ENCODE data around the gene SYNE4. TPM values are rescaled to one million over a fixed set of nuclear protein-coding genes. Genes with fewer than 3 reads are reported as not detected.

SYNE4 gene
- total RNA-seq, 4 donors from 2014 or later, result 0.42 to 3.0 (median 1.8) TPM

GRCh38 chr19:36013280-36014011, 4.8 kb upstream of the SYNE4 start:
- Histone ChIP-seq H3K4me1 (peaks cover 31% of the 10 kb centered on the region), H3K36me3 (peaks cover 9% of the 10 kb centered on the region), H3K27me3 (no peaks in the 10 kb centered on the region), H3K4me3 (peak overlapping the region; percentile 64), H3K9me3 (no peaks in the 10 kb centered on the region), H3K27ac (peak overlapping the region; percentile 72)
- 30% methylated on average over 15 of the region's 15 CpGs for WGBS
- TF ChIP-seq POLR2A (IDR thresholded peaks at IDR 0.05) (no peak), EP300 (IDR thresholded peaks at IDR 0.05) (no peak), POLR2AphosphoS5 (IDR thresholded peaks at IDR 0.05) (no peak)
- TF ChIP-seq, protein P1, sequence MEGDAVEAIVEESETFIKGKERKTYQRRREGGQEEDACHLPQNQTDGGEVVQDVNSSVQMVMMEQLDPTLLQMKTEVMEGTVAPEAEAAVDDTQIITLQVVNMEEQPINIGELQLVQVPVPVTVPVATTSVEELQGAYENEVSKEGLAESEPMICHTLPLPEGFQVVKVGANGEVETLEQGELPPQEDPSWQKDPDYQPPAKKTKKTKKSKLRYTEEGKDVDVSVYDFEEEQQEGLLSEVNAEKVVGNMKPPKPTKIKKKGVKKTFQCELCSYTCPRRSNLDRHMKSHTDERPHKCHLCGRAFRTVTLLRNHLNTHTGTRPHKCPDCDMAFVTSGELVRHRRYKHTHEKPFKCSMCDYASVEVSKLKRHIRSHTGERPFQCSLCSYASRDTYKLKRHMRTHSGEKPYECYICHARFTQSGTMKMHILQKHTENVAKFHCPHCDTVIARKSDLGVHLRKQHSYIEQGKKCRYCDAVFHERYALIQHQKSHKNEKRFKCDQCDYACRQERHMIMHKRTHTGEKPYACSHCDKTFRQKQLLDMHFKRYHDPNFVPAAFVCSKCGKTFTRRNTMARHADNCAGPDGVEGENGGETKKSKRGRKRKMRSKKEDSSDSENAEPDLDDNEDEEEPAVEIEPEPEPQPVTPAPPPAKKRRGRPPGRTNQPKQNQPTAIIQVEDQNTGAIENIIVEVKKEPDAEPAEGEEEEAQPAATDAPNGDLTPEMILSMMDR (IDR thresholded peaks at IDR 0.05), result no peak
- no peak for DNase-seq (ENCODE audit: low spot score in 2 of 2)

GRCh38 chr19:36010402-36010801, 1.8 kb upstream of the SYNE4 start:
- H3K4me1 ChIP-seq, result peaks cover 33% of the 10 kb centered on the region
- H3K36me3 ChIP-seq, result no peaks in the 10 kb centered on the region
- H3K27me3 ChIP-seq, result no peaks in the 10 kb centered on the region
- TF ChIP-seq POLR2AphosphoS5 (IDR thresholded peaks at IDR 0.05) (no peak), POLR2A (IDR thresholded peaks at IDR 0.05) (no peak), EP300 (IDR thresholded peaks at IDR 0.05) (no peak)
- TF ChIP-seq, protein P1 (IDR thresholded peaks at IDR 0.05), result no peak
- H3K4me3 ChIP-seq, result no peak overlapping the region
- WGBS, result 85% methylated on average over 11 of the region's 11 CpGs
- H3K9me3 ChIP-seq, result no peaks in the 10 kb centered on the region
- no peak for DNase-seq (ENCODE audit: low spot score in 2 of 2)
- H3K27ac ChIP-seq, result no peak overlapping the region

GRCh38 chr19:36009633-36010379, 1.2 kb upstream of the SYNE4 start:
- no peak for DNase-seq (ENCODE audit: low spot score in 2 of 2)
- 50% methylated on average over 15 of the region's 15 CpGs for WGBS
- H3K27ac ChIP-seq, result no peak overlapping the region
- no peaks in the 10 kb centered on the region for H3K36me3 ChIP-seq
- no peaks in the 10 kb centered on the region for H3K9me3 ChIP-seq
- H3K4me3 ChIP-seq, result peak overlapping the region; percentile 56
- no peak for TF ChIP-seq EP300 (IDR thresholded peaks at IDR 0.05)
- no peak for TF ChIP-seq POLR2AphosphoS5 (IDR thresholded peaks at IDR 0.05)
- no peak for TF ChIP-seq POLR2A (IDR thresholded peaks at IDR 0.05)
- TF ChIP-seq, protein P1 (IDR thresholded peaks at IDR 0.05), result no peak
- H3K4me1 ChIP-seq, result peaks cover 30% of the 10 kb centered on the region
- no peaks in the 10 kb centered on the region for H3K27me3 ChIP-seq

- DNase-seq (ENCODE audit: low spot score in 2 of 2), result peak in 1 of 2 donors; percentile 78
- 1% methylated on average over 31 of the region's 50 CpGs for WGBS
- Histone ChIP-seq H3K27ac (peak overlapping the region; percentile 45), H3K27me3 (no peaks in the 10 kb centered on the region), H3K9me3 (no peaks in the 10 kb centered on the region), H3K4me1 (peaks cover 25% of the 10 kb centered on the region), H3K36me3 (no peaks in the 10 kb centered on the region), H3K4me3 (peak overlapping the region; percentile 56)
- TF ChIP-seq POLR2A (IDR thresholded peaks at IDR 0.05), result no peak
- no peak for TF ChIP-seq POLR2AphosphoS5 (IDR thresholded peaks at IDR 0.05)
- TF ChIP-seq, protein P1 (IDR thresholded peaks at IDR 0.05), result no peak
- TF ChIP-seq EP300 (IDR thresholded peaks at IDR 0.05), result no peak
These were observed 607 bp upstream of the SYNE4 start for GRCh38 chr19:36009220-36009619.

- H3K4me1 ChIP-seq, result peaks cover 18% of the 10 kb centered on the region
- no peaks in the 10 kb centered on the region for H3K27me3 ChIP-seq
- H3K4me3 ChIP-seq, result no peak overlapping the region
- DNase-seq (ENCODE audit: low spot score in 2 of 2), result no peak
- H3K27ac ChIP-seq, result no peak overlapping the region
- no peak for TF ChIP-seq EP300 (IDR thresholded peaks at IDR 0.05)
- TF ChIP-seq, protein P1 (IDR thresholded peaks at IDR 0.05), result no peak
- H3K36me3 ChIP-seq, result no peaks in the 10 kb centered on the region
- WGBS, result 74% methylated on average over 3 of the region's 5 CpGs
- H3K9me3 ChIP-seq, result no peaks in the 10 kb centered on the region
These were observed 1.7 kb downstream of the SYNE4 start for GRCh38 chr19:36006955-36007354.

Data from suprapubic skin (tissue), 4 donors.